Kidney tubule cell (primary cell): ENCODE measurements around the gene PEX11A.
"Not testable (repeated sequence)": the region's sequence is repeated elsewhere in the genome, so short reads cannot be mapped to it uniquely, and the experiment has no call there.

Experiments
- DNase-seq: peaks from one replicate; pipeline ENCODE4 v3.0.0-alpha.2; 2018; ENCODE audit warnings: low spot score

PEX11A gene

GRCh38 chr15:89690276-89691218 lies at the start of gene PEX11A, which contains the start of gene WDR93:
Gene PEX11A (minus strand): TSS chr15:89690754. CDS start chr15:89690632, 122 bp downstream.
Gene WDR93 (plus strand): TSS chr15:89690811. CDS start chr15:89701747, 10,936 bp downstream.
- peak; percentile 86 for DNase-seq

DNA sequence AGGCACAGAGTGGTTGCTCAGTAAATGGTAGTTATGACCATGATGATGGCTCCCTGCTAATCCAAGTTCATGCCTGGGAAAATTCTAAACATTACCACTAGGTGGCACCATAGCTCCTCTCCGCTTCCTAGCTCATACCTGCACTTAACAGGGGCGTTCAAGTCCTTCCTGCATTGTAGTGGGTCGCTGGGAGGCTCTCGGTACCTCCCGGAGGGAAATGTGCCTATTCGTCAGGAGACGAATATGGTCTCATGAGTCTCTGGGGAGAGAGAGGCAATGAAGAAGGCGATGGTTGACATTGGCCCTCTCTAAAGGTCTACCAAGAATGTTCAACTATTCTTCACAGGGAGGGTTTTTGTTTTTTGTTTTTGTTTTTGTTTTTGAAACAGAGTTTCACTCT lies 49.6 kb upstream of the PEX11A start:
- DNase-seq = peak; percentile 79

- no peak for DNase-seq
These were observed 45.2 kb upstream of the PEX11A start for GRCh38 chr15:89735773-89736172.

DNA sequence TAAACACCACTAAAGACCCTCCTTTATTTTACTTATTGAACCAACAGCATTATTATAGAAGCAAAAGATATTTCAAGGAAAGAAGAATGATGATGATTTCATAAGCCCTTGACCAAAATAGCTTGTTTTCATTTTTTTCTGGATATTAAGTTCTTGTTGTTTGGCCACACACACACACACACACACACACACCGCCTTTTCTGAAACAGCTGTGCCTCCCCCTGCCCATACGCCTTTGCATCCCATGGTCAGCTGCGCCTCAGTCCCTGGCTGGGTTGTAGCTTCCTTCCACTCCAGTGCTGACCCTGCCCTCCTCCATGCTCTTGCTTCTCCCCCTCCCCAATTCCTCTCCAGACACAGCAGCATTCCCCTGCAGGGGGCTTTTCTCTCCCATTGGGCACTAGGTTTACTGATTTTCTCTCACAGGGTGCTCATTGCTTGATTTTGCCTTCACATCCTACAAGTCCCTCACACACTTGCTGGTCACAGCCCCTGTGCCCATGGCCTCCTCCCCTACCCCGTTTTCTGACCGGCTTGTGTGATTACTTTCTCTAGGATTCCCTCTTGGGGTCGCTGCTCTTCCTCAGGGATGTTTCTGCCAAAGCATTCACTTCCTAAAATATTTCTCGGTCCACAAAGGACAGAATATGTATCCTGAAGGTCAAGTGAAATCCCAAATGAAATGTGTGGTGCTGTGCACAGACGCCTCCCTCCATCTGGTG lies 42.1 kb upstream of the PEX11A start:
- DNase-seq = no peak

DNA sequence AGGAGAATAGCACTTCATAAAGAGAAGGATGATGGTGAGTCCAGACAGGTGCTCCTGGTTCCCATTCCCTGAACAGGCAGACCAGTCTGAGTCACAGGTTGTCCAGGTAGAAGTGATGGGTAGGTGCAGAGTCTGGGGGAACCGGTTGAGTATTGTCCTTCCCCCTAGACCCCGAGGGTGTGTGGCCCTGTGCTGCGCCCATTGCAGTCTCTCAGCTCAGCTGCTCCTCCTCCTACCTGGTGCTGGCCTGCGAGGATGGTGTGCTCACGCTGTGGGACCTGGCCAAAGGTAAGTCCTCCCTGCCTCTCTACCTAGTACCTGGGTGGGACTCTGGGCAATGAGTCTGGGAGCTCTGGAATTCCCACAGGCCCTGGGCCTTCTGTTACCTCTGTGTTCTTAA lies 40.7 kb upstream of the PEX11A start:
- no peak for DNase-seq

DNA sequence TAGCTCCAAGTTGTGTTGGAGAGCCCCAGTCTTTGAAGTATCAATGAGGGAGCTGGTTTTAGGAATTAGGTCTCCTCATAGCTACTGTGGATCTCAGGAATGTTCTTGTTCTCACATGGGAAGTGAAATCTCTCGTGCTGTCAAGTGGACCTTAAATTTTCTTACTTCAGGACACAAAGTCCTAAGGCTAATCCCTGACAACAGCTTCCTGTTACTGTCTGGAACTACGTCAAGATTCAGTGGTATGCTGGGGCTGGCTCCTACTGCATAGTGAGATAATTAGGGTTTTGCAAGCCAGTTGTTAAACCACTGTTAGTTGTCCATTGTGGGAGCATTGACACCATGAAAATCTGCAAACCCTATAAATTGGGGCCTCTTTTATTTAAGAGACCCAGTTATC lies 37.7 kb upstream of the PEX11A start:
- DNase-seq = no peak

DNA sequence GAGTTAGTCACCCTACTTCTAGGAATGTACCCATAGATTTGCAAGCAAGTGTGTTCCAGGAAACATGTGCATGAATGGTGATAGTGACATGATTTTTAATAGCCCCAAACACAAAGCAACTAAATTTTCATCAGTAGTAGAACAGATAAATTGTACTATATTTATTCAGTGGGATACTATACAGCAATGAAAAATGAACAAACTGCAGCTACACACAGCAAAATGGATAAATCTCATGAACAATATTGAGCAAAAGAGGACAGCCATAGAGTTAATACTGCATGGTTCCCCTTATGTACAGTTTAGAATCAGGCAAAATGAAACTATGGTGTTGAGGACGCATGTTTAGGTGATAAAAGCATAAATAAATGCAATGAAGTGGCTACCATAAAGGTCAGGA lies 34.5 kb upstream of the PEX11A start:
- no peak for DNase-seq

- no peak for DNase-seq
These were observed 34.1 kb upstream of the PEX11A start for GRCh38 chr15:89724621-89725020.

DNA sequence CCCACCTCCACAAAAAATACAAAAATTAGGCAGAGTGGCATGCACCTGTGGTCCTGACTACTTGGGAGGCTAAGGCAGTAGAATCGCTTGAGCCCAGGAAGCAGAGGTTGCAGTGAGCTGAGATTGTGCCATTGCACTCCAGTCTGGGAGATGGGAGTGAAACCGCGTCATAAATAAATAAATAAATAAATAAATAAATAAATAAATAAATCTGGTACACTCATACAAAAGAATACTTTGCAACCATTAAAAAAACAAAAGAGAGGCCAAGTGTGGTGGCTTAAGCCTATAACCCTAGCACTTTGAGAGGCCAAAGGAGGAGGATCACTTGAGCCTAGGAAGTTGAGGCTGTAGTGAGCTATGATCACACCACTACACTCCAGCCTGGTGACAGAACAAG lies 32.5 kb upstream of the PEX11A start:
- DNase-seq = no peak

DNA sequence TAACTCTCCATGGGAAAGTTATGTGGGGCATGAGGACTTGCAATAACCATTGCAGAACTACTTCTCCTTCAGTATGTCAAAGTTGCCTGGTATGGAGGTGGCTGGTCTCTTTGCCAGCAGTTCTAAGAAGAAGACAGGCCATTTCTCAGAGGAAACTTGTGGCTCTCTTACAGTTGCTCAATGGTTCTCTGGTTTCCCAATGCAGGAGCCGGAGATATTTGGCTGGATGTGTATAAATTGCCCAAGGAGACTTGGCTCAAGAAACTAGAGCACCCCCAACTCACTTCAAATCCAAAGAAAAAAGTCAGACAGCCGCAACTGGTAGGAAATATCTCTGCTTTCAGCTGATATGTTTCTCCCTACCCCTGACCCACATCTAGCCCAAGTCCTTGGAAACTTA lies 24.2 kb upstream of the PEX11A start:
- DNase-seq = no peak

GRCh38 chr15:89707577-89707976 lies 17.0 kb upstream of the PEX11A start:
- DNase-seq = no peak

DNA sequence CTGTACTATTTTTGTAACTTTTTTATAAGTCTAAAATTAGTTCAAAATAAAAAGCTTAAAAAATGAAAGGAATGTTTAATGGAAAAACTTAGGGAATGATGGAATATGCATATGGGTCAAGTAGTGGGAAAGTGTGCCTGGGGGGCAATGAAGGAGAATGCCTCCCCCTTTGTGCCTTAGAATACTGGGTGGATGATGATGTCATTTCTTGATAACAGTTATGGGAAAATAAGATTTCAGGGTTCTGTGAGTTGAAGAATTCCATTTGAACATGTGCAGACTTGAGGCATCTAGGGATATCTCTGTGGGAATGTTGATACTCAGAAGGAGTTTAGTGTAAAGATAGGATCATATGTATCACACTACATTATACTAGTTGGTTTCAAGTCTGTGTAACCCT lies 13.9 kb upstream of the PEX11A start:
- DNase-seq = no peak

GRCh38 chr15:89695198-89695597 lies 4.6 kb upstream of the PEX11A start:
- DNase-seq = no peak

DNA sequence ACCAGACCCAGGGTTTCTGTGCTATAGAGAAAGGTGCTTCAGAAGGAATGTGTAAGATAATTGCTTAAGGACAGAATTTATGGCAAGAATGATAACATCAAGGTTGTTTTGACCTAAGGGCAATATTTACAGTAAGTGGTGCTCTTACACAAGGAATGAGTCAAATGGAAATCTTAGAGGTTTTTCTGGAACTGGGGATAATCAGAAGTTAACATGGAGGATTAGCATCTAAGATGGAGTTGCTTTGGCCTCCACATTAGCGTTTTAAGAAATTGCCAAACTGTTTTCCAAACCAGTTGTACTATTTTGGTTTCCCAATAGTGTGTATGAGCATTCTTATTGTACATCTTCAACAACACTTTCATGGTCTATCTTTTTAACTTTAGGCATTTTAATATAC lies 3.1 kb upstream of the PEX11A start:
- no peak for DNase-seq

DNA sequence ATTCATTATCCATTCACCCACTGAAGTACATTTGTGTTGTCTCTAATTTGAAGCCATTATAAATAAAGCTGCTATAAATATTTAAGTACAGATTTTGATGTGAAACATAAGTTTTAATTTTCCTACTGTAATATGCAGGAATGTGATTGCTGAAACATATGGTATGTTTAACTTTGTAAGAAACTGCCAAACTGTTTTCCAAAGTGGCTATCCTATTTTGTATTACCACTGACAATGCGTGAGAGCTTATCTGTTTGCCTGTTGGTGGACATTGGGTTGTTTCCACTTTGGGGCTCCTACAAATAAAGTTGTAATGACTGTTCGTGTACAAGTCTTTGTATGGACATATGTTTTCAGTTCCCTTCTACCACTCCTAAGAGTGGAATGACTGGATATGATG lies 2.5 kb upstream of the PEX11A start:
- DNase-seq = no peak

DNA sequence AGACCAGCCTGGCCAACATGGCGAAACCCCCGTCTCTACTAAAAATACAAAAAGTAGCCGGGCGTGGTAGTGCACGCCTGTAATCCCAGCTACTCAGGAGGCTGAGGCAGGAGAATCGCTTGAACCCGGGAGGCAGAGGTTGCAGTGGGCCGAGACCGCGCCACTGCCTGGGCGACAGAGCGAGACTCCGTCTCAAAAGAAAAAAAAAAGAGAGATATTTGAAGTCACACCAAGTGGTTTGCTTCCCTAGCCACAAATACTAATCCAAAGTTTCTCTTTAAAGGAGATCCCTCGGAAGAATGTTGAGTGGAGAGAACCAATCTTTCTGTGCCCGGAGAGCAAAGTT lies 651 bp downstream of the PEX11A start:
- DNase-seq = not testable (repeated sequence)

GRCh38 chr15:89686522-89686921 lies 4.0 kb downstream of the PEX11A start:
- no peak for DNase-seq

DNA sequence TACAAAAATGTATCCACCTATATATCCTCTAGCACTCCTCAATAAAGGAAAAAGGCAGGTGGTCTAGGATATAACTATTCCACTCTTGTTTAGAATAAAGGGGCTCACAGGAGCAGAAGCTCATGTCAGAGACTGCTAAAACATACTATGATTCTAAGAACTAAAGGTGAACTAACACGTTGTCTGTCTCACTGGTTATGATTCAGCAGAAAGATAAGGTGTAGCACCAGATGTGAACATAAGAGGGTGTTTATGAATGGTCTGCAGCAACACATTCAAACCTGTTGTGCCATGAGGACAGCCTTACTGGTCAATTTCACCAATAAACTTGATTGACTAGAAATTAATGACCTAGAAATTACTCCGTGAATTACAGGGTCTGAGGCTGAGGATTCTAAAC lies 4.6 kb downstream of the PEX11A start:
- DNase-seq = no peak

- no peak for DNase-seq
These were observed 9.4 kb downstream of the PEX11A start for GRCh38 chr15:89681146-89681545.

- no peak for DNase-seq
These were observed 10.2 kb downstream of the PEX11A start for GRCh38 chr15:89680282-89680873.

DNA sequence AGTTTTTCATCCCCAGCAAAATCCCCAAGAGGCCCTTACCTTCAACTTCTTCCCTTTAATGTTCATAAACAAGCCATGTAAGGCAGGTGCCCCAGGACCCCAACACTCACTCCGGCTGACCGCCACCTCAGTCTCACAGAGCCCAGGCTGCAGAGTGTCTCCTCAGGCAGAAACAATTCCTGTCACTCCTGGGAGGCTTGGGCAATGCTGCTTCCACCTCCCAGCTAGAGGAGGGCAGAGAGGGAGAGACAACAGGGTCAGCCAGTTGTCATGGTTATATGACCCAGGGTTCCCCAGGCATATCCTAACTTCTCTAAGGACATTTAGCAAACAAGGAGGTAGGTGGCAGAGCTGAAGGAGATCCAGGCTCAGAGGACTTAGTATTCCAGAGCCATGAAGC lies 11.3 kb downstream of the PEX11A start, which contains the start of gene PLIN1:
PLIN1 (minus strand) TSS at position 156 of the 400 bp plus-strand sequence. CDS start 1,878 bp downstream, outside the sequence.
- no peak for DNase-seq

- DNase-seq = no peak
These were observed 13.2 kb downstream of the PEX11A start for GRCh38 chr15:89677381-89677780.

- no peak for DNase-seq
These were observed 14.9 kb downstream of the PEX11A start for GRCh38 chr15:89675606-89676005.
